Natural killer cell (primary cell): ENCODE data around the gene SNAPIN. TPM values are rescaled to one million over a fixed set of nuclear protein-coding genes. Genes with fewer than 3 reads are reported as not detected.
A peak's percentile ranks its signal among the peaks of the same experiment; 100 is the strongest.

Experiments used
- ATAC-seq, 3 donors: fragments of 150-1000 bp in 2 of 3; fragments of 200-7000 bp in 1 of 3; cut with Tn5 transposase; 1 replicate in 1 of 3; 2 replicates in 2 of 3; pipeline ENCODE4 v1.10.0; 2021; ENCODE audit warnings: mild to moderate bottlenecking in 2 of 3, moderate library complexity in 2 of 3
- DNase-seq, 2 donors: peaks; one replicate each; pipeline versions ENCODE4 v3.0.0 to v3.0.0-alpha.2; 2013 to 2021; ENCODE audit warnings: mixed read lengths in 1 of 2
- H3K27ac ChIP-seq: one replicate; pipeline ENCODE4 v1.5.1; 2013; ENCODE audit warnings: mild to moderate bottlenecking, low read length
- H3K27me3 ChIP-seq: one replicate; pipeline ENCODE4 v1.6.1; 2013; ENCODE audit warnings: low read length; ENCODE audit not compliant: control insufficient read depth, insufficient read depth
- H3K36me3 ChIP-seq: one replicate; pipeline ENCODE4 v1.6.1; 2013; ENCODE audit warnings: low read length; ENCODE audit not compliant: control insufficient read depth, insufficient read depth
- H3K4me1 ChIP-seq: one replicate; pipeline ENCODE4 v1.6.1; 2013; ENCODE audit warnings: low read length; ENCODE audit not compliant: control insufficient read depth, insufficient read depth
- H3K4me3 ChIP-seq: one replicate; pipeline ENCODE4 v1.5.1; 2013; ENCODE audit warnings: low read length
- H3K9me3 ChIP-seq: one replicate; pipeline ENCODE4 v1.6.1; 2013; ENCODE audit warnings: low read length; ENCODE audit not compliant: control insufficient read depth, insufficient read depth
- H3K27ac Mint-ChIP-seq, 2 donors: one replicate each; pipeline ENCODE4 v1.8.0; 2022; ENCODE audit warnings: mild to moderate bottlenecking in 2 of 2, mixed read lengths in 2 of 2, moderate library complexity in 1 of 2
- H3K27me3 Mint-ChIP-seq, 2 donors: one replicate each; pipeline ENCODE4 v1.8.0; 2022; ENCODE audit warnings: low read depth in 2 of 2, mixed read lengths in 2 of 2
- H3K36me3 Mint-ChIP-seq: one replicate; pipeline ENCODE4 v1.8.0; 2022; ENCODE audit warnings: mixed read lengths
- H3K4me1 Mint-ChIP-seq, 2 donors: one replicate each; pipeline ENCODE4 v1.8.0; 2022; ENCODE audit warnings: mixed read lengths in 2 of 2
- H3K4me3 Mint-ChIP-seq: one replicate; pipeline ENCODE4 v1.8.0; 2022; ENCODE audit warnings: mild to moderate bottlenecking, moderate library complexity, mixed read lengths
- H3K9me3 Mint-ChIP-seq, 2 donors: one replicate each; pipeline ENCODE4 v1.8.0; 2022; ENCODE audit warnings: mixed read lengths in 2 of 2
- CTCF ChIP-seq: fragments of 200-600 bp; IDR thresholded peaks from one replicate; pipeline ENCODE4 v1.8.0; 2022; ENCODE audit warnings: antibody characterized with exemption
- WGBS: methylation state at CpG from one replicate; pipeline ENCODE4 v1.1.7; 2013; ENCODE audit warnings: missing lambda C conversion rate; ENCODE audit not compliant: insufficient coverage; 5-methylcytosine and 5-hydroxymethylcytosine counted together
- intact Hi-C: fragments of 100-400 bp; cut with micrococcal nuclease; formaldehyde crosslinking; loops from one replicate; pipeline ENCODE4 v1.14.2; 2022
- total RNA-seq, 4 donors: library from RNA; stranded (reverse); fragments of 120-200 nt in 1 of 4; gene quantifications; one replicate each; pipeline versions ENCODE4 v1.2.3 to v1.2.4, GENCODE V29; 2013 to 2022

The SNAPIN gene
- total RNA-seq, 3 donors from 2014 or later (not counting 1 experiment from before 2014, with no cell fraction given) = 21.0 to 25.5 (median 23.5) TPM

GRCh38 chr1:153640861-153641260, 17.6 kb upstream of the SNAPIN start:
- Mint-ChIP-seq H3K27me3 (no peaks in the 10 kb centered on the region), H3K27ac (peak overlapping the region; percentile 14 to 57), H3K9me3 (no peaks in the 10 kb centered on the region), H3K36me3 (peaks cover 43% of the 10 kb centered on the region), H3K4me1 (peaks cover 38 to 49% of the 10 kb centered on the region in 2 donors), H3K4me3 (no peak overlapping the region)
- no peak overlapping the region for H3K27ac ChIP-seq
- H3K27me3 ChIP-seq = no peaks in the 10 kb centered on the region
- ATAC-seq = no peak
- H3K4me1 ChIP-seq = peaks cover 4% of the 10 kb centered on the region
- intact Hi-C loops = no loop called here
- WGBS = 91% methylated on average over 5 of the region's 6 CpGs
- DNase-seq = no peak
- TF ChIP-seq CTCF = no peak
- no peaks in the 10 kb centered on the region for H3K9me3 ChIP-seq
- no peak overlapping the region for H3K4me3 ChIP-seq
- peaks cover 97% of the 10 kb centered on the region for H3K36me3 ChIP-seq

- WGBS = 97% methylated on average over 10 of the region's 11 CpGs
- H3K9me3 Mint-ChIP-seq = no peaks in the 10 kb centered on the region
- H3K4me3 ChIP-seq = no peak overlapping the region
- peak overlapping the region in 1 of 2 donors; percentile 57 for H3K27ac Mint-ChIP-seq
- H3K9me3 ChIP-seq = no peaks in the 10 kb centered on the region
- H3K36me3 Mint-ChIP-seq = peaks cover 52% of the 10 kb centered on the region
- no peak overlapping the region for H3K27ac ChIP-seq
- ATAC-seq (no peak), DNase-seq (no peak)
- peaks cover 46 to 57% of the 10 kb centered on the region in 2 donors for H3K4me1 Mint-ChIP-seq
- no peak for TF ChIP-seq CTCF
- H3K27me3 ChIP-seq = no peaks in the 10 kb centered on the region
- intact Hi-C loops = no loop called here
- H3K4me3 Mint-ChIP-seq = no peak overlapping the region
- peaks cover 88% of the 10 kb centered on the region for H3K36me3 ChIP-seq
- H3K4me1 ChIP-seq = peaks cover 11% of the 10 kb centered on the region
- H3K27me3 Mint-ChIP-seq = no peaks in the 10 kb centered on the region
These were observed 16.3 kb upstream of the SNAPIN start for GRCh38 chr1:153642161-153642560.

GRCh38 chr1:153643100-153643499, 15.4 kb upstream of the SNAPIN start:
- peaks cover 80% of the 10 kb centered on the region for H3K36me3 ChIP-seq
- peaks cover 15% of the 10 kb centered on the region for H3K4me1 ChIP-seq
- H3K4me1 Mint-ChIP-seq = peaks cover 53 to 60% of the 10 kb centered on the region in 2 donors
- intact Hi-C loops = no loop called here
- no peaks in the 10 kb centered on the region for H3K27me3 Mint-ChIP-seq
- peak overlapping the region; percentile 75 to 82 for H3K27ac Mint-ChIP-seq
- no peak for TF ChIP-seq CTCF
- H3K4me3 ChIP-seq = no peak overlapping the region
- no peaks in the 10 kb centered on the region for H3K9me3 Mint-ChIP-seq
- H3K27me3 ChIP-seq = no peaks in the 10 kb centered on the region
- no peak for ATAC-seq
- peaks cover 46% of the 10 kb centered on the region for H3K36me3 Mint-ChIP-seq
- H3K9me3 ChIP-seq = no peaks in the 10 kb centered on the region
- H3K4me3 Mint-ChIP-seq = no peak overlapping the region
- H3K27ac ChIP-seq = no peak overlapping the region
- no peak for DNase-seq
- WGBS = 97% methylated on average over 8 of the region's 11 CpGs

GRCh38 chr1:153643816-153644215, 14.7 kb upstream of the SNAPIN start:
- H3K4me3 Mint-ChIP-seq = no peak overlapping the region
- peaks cover 53 to 60% of the 10 kb centered on the region in 2 donors for H3K4me1 Mint-ChIP-seq

More at GRCh38 chr1:153643816-153644215, 14.7 kb upstream of the SNAPIN start:
- Mint-ChIP-seq H3K27ac (peak overlapping the region; percentile 75 to 82), H3K36me3 (peaks cover 44% of the 10 kb centered on the region), H3K27me3 (no peaks in the 10 kb centered on the region), H3K9me3 (no peaks in the 10 kb centered on the region)
- DNase-seq (no peak), ATAC-seq (no peak)
- Histone ChIP-seq H3K4me1 (peaks cover 15% of the 10 kb centered on the region), H3K4me3 (no peak overlapping the region), H3K27ac (no peak overlapping the region), H3K36me3 (peaks cover 73% of the 10 kb centered on the region), H3K27me3 (no peaks in the 10 kb centered on the region), H3K9me3 (no peaks in the 10 kb centered on the region)
- intact Hi-C loops = no loop called here
- no peak for TF ChIP-seq CTCF
